Colonic mucosa (tissue), 4 donors: ENCODE results near the gene UTY. TPM values are rescaled to one million over a fixed set of nuclear protein-coding genes. Genes with fewer than 3 reads are reported as not detected.

ENCODE experiments used
- DNase-seq: peaks from one replicate; pipeline ENCODE4 v3.0.0-alpha.2; 2020
- H3K27ac ChIP-seq: fragments of 200-600 bp; one replicate; pipeline ENCODE4 v1.8.0; 2021
- H3K27me3 ChIP-seq: fragments of 200-600 bp; one replicate; pipeline ENCODE4 v1.8.0; 2021
- H3K36me3 ChIP-seq: fragments of 200-600 bp; one replicate; pipeline ENCODE4 v1.8.0; 2021
- H3K4me1 ChIP-seq: fragments of 200-600 bp; one replicate; pipeline ENCODE4 v1.8.0; 2021; ENCODE audit warnings: mild to moderate bottlenecking
- H3K4me3 ChIP-seq: fragments of 200-600 bp; one replicate; pipeline ENCODE4 v1.8.0; 2021
- H3K9ac ChIP-seq, 2 donors: one replicate each; pipeline ENCODE4 v1.7.0; 2013; ENCODE audit warnings: control low read depth in 2 of 2, low read depth in 2 of 2, low read length in 2 of 2
- H3K9me3 ChIP-seq: fragments of 200-600 bp; one replicate; pipeline ENCODE4 v1.8.0; 2021
- CTCF ChIP-seq: fragments of 200-600 bp; IDR thresholded peaks from one replicate; pipeline ENCODE4 v1.8.0; 2022; ENCODE audit warnings: antibody characterized with exemption, mild to moderate bottlenecking
- intact Hi-C: fragments of 100-400 bp; cut with DNase I; formaldehyde crosslinking; loops from one replicate; pipeline ENCODE4 v1.14.1; 2022
- total RNA-seq, 2 donors: library from RNA; stranded (reverse); fragmentation: NEBNext Ultra II Directional in 1 of 2; extraction: Animal tissue kit (Norgen Biotek cat#: 25700) in 1 of 2; gene quantifications; one replicate each; pipeline ENCODE4 v1.2.1, GENCODE V29; 2021
- donor health status: healthy.
- donor health status: DM: no; HTN: no; CAD: no.
- donor health status: DM: no; HTN: no; CAD: no.

Gene UTY
- total RNA-seq, 2 donors from 2014 or later = 0.12 TPM; not detected in 1

- Histone ChIP-seq H3K27ac (no peak overlapping the region), H3K27me3 (no peaks in the 10 kb centered on the region), H3K4me1 (no peaks in the 10 kb centered on the region), H3K9ac (no peak overlapping the region), H3K36me3 (no peaks in the 10 kb centered on the region), H3K4me3 (no peak overlapping the region), H3K9me3 (no peaks in the 10 kb centered on the region)
- TF ChIP-seq CTCF = no peak
- intact Hi-C loops = no loop called here
- DNase-seq = no peak
These were observed 141.9 kb downstream of the UTY start for GRCh38 chrY:13337934-13338333.

- Histone ChIP-seq H3K9ac (no peak overlapping the region), H3K36me3 (no peaks in the 10 kb centered on the region), H3K9me3 (no peaks in the 10 kb centered on the region), H3K4me3 (no peak overlapping the region), H3K4me1 (no peaks in the 10 kb centered on the region), H3K27ac (no peak overlapping the region), H3K27me3 (no peaks in the 10 kb centered on the region)
- intact Hi-C loops = no loop called here
- no peak for DNase-seq
- TF ChIP-seq CTCF = no peak
These were observed 146.0 kb downstream of the UTY start for GRCh38 chrY:13333791-13334190.

GRCh38 chrY:13330651-13331050 is 149.2 kb downstream of the UTY start:
- no peak for TF ChIP-seq CTCF
- Histone ChIP-seq H3K27ac (no peak overlapping the region), H3K27me3 (no peaks in the 10 kb centered on the region), H3K4me3 (no peak overlapping the region), H3K9ac (no peak overlapping the region), H3K4me1 (no peaks in the 10 kb centered on the region), H3K9me3 (no peaks in the 10 kb centered on the region), H3K36me3 (no peaks in the 10 kb centered on the region)
- intact Hi-C loops = no loop called here
- no peak for DNase-seq

- Histone ChIP-seq H3K4me1 (no peaks in the 10 kb centered on the region), H3K9me3 (no peaks in the 10 kb centered on the region), H3K9ac (no peak overlapping the region), H3K27ac (no peak overlapping the region), H3K27me3 (no peaks in the 10 kb centered on the region), H3K4me3 (no peak overlapping the region), H3K36me3 (no peaks in the 10 kb centered on the region)
- TF ChIP-seq CTCF = no peak
- intact Hi-C loops = no loop called here
- DNase-seq = no peak
These were observed 166.9 kb downstream of the UTY start for GRCh38 chrY:13312966-13313365.

- Histone ChIP-seq H3K36me3 (no peaks in the 10 kb centered on the region), H3K27me3 (no peaks in the 10 kb centered on the region), H3K9ac (no peak overlapping the region), H3K4me1 (no peaks in the 10 kb centered on the region), H3K27ac (no peak overlapping the region), H3K4me3 (no peak overlapping the region), H3K9me3 (no peaks in the 10 kb centered on the region)
- no peak for TF ChIP-seq CTCF
- DNase-seq = no peak
- intact Hi-C loops = no loop called here
These were observed 171.9 kb downstream of the UTY start for GRCh38 chrY:13307959-13308358.

- H3K27me3 ChIP-seq = no peaks in the 10 kb centered on the region
These were observed 179.0 kb downstream of the UTY start for GRCh38 chrY:13300795-13301194.

More at GRCh38 chrY:13300795-13301194, 179.0 kb downstream of the UTY start:
- DNase-seq = no peak
- Histone ChIP-seq H3K4me1 (no peaks in the 10 kb centered on the region), H3K9ac (no peak overlapping the region), H3K36me3 (no peaks in the 10 kb centered on the region), H3K9me3 (no peaks in the 10 kb centered on the region), H3K27ac (no peak overlapping the region), H3K4me3 (no peak overlapping the region)
- intact Hi-C loops = no loop called here
- no peak for TF ChIP-seq CTCF
